Measurements from ENCODE around the gene KRABD2.

Gene KRABD2

GRCh38 chr17:8368193-8368592 lies 8.3 kb downstream of the KRABD2 start:
- no peak for DNase-seq
- Histone ChIP-seq H3K9ac (ENCODE audit: low read depth in 2 of 2, low read length in 2 of 2) (no peak overlapping the region), H3K36me3 (no peaks in the 10 kb centered on the region), H3K9me3 (no peaks in the 10 kb centered on the region), H3K27ac (no peak overlapping the region), H3K4me1 (no peaks in the 10 kb centered on the region), H3K27me3 (no peaks in the 10 kb centered on the region), H3K4me3 (no peak overlapping the region)
- intact Hi-C loops (cut with DNase I): no loop called here
- no peak for TF ChIP-seq CTCF (IDR thresholded peaks at IDR 0.05)

GRCh38 chr17:8366231-8366630 lies 10.3 kb downstream of the KRABD2 start:
- DNase-seq: no peak
- H3K9me3 ChIP-seq: no peaks in the 10 kb centered on the region
- no peak overlapping the region for H3K4me3 ChIP-seq
- H3K27me3 ChIP-seq: no peaks in the 10 kb centered on the region
- no peaks in the 10 kb centered on the region for H3K4me1 ChIP-seq
- H3K9ac ChIP-seq (ENCODE audit: low read depth in 2 of 2, low read length in 2 of 2): no peak overlapping the region
- intact Hi-C loops (cut with DNase I): no loop called here
- no peak overlapping the region for H3K27ac ChIP-seq
- no peaks in the 10 kb centered on the region for H3K36me3 ChIP-seq
- no peak for TF ChIP-seq CTCF (IDR thresholded peaks at IDR 0.05)

GRCh38 chr17:8365143-8365542 lies 11.4 kb downstream of the KRABD2 start:
- intact Hi-C loops (cut with DNase I): no loop called here
- TF ChIP-seq CTCF (IDR thresholded peaks at IDR 0.05): no peak

GRCh38 chr17:8362651-8363332 lies 13.7 kb downstream of the KRABD2 start:
- no peak overlapping the region for H3K9ac ChIP-seq (ENCODE audit: low read depth in 2 of 2, low read length in 2 of 2)
- H3K9me3 ChIP-seq: no peaks in the 10 kb centered on the region
- H3K27me3 ChIP-seq: no peaks in the 10 kb centered on the region
- no peaks in the 10 kb centered on the region for H3K36me3 ChIP-seq
- no peak for DNase-seq
- H3K4me3 ChIP-seq: no peak overlapping the region
- H3K4me1 ChIP-seq: no peaks in the 10 kb centered on the region
- TF ChIP-seq CTCF (IDR thresholded peaks at IDR 0.05): no peak
- intact Hi-C loops (cut with DNase I): no loop called here
- H3K27ac ChIP-seq: no peak overlapping the region

More at GRCh38 chr17:8365143-8365542, 11.4 kb downstream of the KRABD2 start:
- H3K4me1 ChIP-seq: no peaks in the 10 kb centered on the region
- H3K27ac ChIP-seq: no peak overlapping the region
- no peak for DNase-seq
- H3K27me3 ChIP-seq: no peaks in the 10 kb centered on the region
- no peaks in the 10 kb centered on the region for H3K36me3 ChIP-seq
- no peaks in the 10 kb centered on the region for H3K9me3 ChIP-seq
- no peak overlapping the region for H3K4me3 ChIP-seq
- no peak overlapping the region for H3K9ac ChIP-seq (ENCODE audit: low read depth in 2 of 2, low read length in 2 of 2)

GRCh38 chr17:8360751-8361150 lies 15.8 kb downstream of the KRABD2 start:
- no peak for TF ChIP-seq CTCF (IDR thresholded peaks at IDR 0.05)
- Histone ChIP-seq H3K9ac (ENCODE audit: low read depth in 2 of 2, low read length in 2 of 2) (no peak overlapping the region), H3K4me3 (no peak overlapping the region), H3K27ac (no peak overlapping the region), H3K4me1 (no peaks in the 10 kb centered on the region), H3K27me3 (no peaks in the 10 kb centered on the region), H3K36me3 (no peaks in the 10 kb centered on the region), H3K9me3 (no peaks in the 10 kb centered on the region)
- intact Hi-C loops (cut with DNase I): no loop called here
- DNase-seq: no peak
